HG03196 (cell line): ENCODE measurements around the gene LIPI.
"Not testable (repeated sequence)": the region's sequence is repeated elsewhere in the genome, so short reads cannot be mapped to it uniquely, and the experiment has no call there.

Experiments
- ATAC-seq: cut with Tn5 transposase; IDR thresholded peaks from one replicate; pipeline ENCODE4 v1.9.1; 2021; ENCODE audit not compliant: unreplicated experiment

Gene LIPI

GRCh38 chr21:14210738-14211137 is at the start of gene LIPI:
LIPI (minus strand) TSS chr21:14210955; CDS start chr21:14210845, 110 bp downstream.
- no peak for ATAC-seq

GRCh38 chr21:14260174-14260764 is 49.5 kb upstream of the LIPI start:
- ATAC-seq, result no peak

GRCh38 chr21:14259747-14260146 is 49.0 kb upstream of the LIPI start:
- no peak for ATAC-seq

GRCh38 chr21:14251336-14251735 is 40.6 kb upstream of the LIPI start:
- ATAC-seq, result no peak

GRCh38 chr21:14245711-14246110 is 35.0 kb upstream of the LIPI start:
- ATAC-seq, result no peak

GRCh38 chr21:14244911-14245310 is 34.2 kb upstream of the LIPI start:
- no peak for ATAC-seq

- ATAC-seq, result no peak
Measured at GRCh38 chr21:14243874-14244273, 33.1 kb upstream of the LIPI start.

GRCh38 chr21:14243461-14243860 is 32.7 kb upstream of the LIPI start:
- no peak for ATAC-seq

- no peak for ATAC-seq
Measured at GRCh38 chr21:14241297-14241696, 30.5 kb upstream of the LIPI start.

GRCh38 chr21:14239281-14239680 is 28.5 kb upstream of the LIPI start:
- ATAC-seq, result no peak

- ATAC-seq, result no peak
Measured at GRCh38 chr21:14236180-14236579, 25.4 kb upstream of the LIPI start.

- no peak for ATAC-seq
Measured at GRCh38 chr21:14235101-14235500, 24.3 kb upstream of the LIPI start.

- ATAC-seq, result no peak
Measured at GRCh38 chr21:14229399-14229798, 18.6 kb upstream of the LIPI start.

GRCh38 chr21:14223365-14223764 is 12.6 kb upstream of the LIPI start:
- ATAC-seq, result no peak

- peak; percentile 91 for ATAC-seq
Measured at GRCh38 chr21:14215971-14216641, 5.4 kb upstream of the LIPI start, which contains the start of gene RBM11. RBM11 (plus strand) TSS chr21:14216157; CDS start chr21:14216187, 30 bp downstream.

- ATAC-seq, result no peak
Measured at GRCh38 chr21:14213164-14213563, 2.4 kb upstream of the LIPI start.

- ATAC-seq, result no peak
Measured at GRCh38 chr21:14206222-14206621, 4.5 kb downstream of the LIPI start.

- not testable (repeated sequence) for ATAC-seq
Measured at GRCh38 chr21:14166463-14167223, 44.1 kb downstream of the LIPI start.

GRCh38 chr21:14143999-14144398 is 66.8 kb downstream of the LIPI start:
- ATAC-seq, result no peak

GRCh38 chr21:14124266-14124665 is 86.5 kb downstream of the LIPI start:
- no peak for ATAC-seq

GRCh38 chr21:14121719-14122118 is 89.0 kb downstream of the LIPI start:
- no peak for ATAC-seq
